GM18507 (cell line): ENCODE data around the gene MAML3.
A peak's percentile ranks its signal among the peaks of the same experiment; 100 is the strongest.

Source experiments
- DNase-seq: peaks from one replicate; pipeline ENCODE4 v3.0.0; 2011; ENCODE audit warnings: low read depth; ENCODE audit not compliant: insufficient read length; ENCODE audit errors: extremely low spot score
- FAIRE-seq: peaks from 2 replicates; lab custom pipeline; 2011; peaks lifted over from hg19 to GRCh38; lab: Jason Lieb, UNC

Gene MAML3

DNA sequence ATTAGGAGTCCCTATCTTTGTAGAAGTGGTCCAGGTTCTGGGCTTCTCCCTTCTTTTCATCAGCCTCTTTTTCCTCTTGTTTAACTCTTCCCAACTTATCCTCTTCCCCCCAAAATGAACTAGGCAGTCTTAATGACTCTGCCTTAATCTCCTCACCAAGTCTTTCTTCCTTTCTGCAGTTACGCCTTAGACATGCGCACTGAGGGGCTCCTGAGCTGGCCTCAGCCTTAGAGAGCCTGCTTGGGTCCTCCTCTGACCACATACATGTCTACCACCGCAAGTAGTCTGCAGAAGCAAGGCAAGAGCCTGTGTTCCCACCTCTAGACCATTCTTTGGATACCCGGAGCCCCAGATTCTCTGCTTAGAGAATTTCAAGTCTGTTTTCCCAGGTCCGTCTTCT lies 288.4 kb downstream of the MAML3 start:
- no peak for FAIRE-seq

DNA sequence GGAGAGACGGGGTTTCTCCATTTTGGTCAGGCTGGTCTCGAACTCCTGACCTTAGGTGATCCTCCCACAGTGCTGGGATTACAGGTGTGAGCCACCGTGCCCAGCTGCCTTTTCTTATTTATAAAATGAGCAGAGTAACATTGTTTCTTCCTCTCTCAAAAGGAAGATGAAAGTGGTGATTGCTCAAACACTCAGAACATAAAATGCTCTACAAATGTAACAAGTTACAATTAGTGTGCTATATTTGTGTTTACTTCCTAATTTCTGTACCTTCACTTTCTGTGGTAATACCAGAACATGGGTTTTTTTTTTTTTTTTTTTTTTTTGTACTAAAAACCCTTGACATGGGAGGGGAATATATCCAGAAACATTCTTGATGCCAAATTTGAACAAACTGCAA lies 290.5 kb downstream of the MAML3 start:
- FAIRE-seq, result no peak
- no peak for DNase-seq

More for the DNA sequence above, 288.4 kb downstream of the MAML3 start:
- no peak for DNase-seq

DNA sequence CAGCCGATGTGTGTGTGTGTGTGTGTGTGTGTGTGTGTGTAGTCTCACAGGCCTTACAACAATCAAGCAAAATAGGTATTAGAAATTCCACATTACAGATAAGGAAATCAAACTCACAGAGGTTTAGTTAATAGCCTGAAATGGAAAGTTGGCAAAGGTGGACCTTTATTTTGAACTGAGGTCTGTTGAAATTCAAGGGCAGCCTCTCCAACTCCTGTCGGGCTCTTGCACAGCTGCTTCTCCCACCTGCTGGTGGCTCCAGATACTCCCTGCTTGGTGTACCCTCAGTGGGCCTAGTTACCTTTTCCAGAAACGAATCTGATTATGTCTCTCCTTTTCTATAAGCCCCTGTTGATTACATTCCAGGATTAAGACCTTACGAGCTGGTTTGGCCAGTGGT lies 292.5 kb downstream of the MAML3 start:
- FAIRE-seq, result no peak
- no peak for DNase-seq

DNA sequence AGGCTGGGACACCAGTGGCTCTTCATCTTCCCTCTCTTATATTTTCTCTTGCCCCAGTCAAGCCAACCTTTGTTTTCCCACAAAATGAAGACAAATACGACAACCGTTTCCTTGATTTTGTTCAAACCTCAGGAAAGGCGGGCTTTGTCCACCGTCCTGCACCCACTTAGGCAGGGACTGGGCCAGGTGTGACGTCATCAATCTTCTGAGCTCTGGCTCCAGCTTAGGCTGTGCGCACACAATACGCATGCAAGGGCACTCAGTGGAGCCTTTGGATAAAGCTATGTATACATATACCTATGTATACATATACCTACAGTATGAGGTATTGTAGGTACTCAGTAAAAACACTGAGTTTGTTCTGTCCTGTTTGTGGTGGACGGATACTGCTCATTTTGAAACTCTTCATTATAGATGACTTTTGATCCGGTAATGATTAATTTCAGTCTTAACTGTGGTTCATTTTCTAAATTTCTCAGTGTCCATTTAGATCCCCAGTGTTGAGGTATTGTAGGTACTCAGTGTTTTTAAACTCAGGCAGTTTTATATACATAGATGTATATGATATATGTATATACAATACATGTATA lies 293.5 kb downstream of the MAML3 start:
- DNase-seq (no peak), FAIRE-seq (no peak)

- FAIRE-seq (no peak), DNase-seq (no peak)
These were observed 294.1 kb downstream of the MAML3 start for GRCh38 chr4:139859876-139860275.

DNA sequence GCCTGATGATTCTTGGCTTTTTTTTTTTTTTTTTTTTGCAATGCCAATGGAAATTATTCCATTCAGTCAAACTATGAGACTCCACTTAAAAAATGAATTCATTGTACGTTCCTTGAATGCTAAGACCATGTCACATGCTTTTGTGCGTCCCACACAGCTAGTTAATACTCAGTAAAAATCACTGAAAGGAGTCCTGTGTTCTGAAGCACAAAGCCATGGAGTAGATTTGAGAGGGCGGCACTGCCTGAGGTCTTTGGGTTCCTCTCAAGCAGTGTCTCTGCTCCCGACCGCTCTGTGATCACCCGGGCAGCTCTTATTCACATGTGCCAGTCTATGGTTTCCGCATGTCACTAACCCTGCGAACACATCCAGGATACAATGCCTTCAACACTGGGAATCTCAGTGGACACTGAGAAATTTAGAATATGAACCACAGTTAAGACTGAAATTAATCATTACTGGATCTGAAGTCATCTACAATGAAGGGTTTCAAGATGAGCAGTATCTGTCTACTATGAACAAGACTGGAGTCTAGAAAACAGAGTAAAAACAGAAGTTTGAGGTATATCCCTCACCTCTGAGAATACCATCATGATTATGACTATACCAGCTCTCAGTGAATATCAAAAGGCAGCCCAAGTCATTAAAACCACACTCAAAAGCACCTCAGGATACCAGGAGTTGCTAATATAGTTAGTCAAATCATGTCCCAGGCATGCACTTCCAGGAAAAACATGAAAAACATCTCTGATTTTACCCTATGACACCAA lies 295.4 kb downstream of the MAML3 start:
- FAIRE-seq (peak; percentile 69), DNase-seq (peak; percentile 22)

- FAIRE-seq (no peak), DNase-seq (no peak)
These were observed 296.0 kb downstream of the MAML3 start for GRCh38 chr4:139857977-139858376.

DNA sequence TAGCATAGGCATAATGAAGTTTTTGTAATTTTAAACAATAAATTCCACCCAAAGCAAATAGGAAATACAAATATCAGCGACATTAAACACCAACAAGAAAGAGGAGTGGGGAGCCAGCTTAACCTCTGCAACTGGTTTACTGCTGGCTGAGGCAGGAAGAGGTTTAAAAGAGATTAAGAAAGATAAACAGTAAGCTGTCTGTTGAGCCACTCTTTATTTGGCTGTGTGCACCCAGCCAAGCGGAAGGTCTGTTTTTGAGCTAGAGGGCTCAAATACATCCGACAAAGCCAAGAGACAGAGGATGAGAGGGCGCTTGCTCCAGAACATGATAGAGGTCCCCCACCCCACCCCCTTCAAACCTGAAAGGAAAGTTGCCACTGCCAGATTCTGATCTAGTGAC lies 297.0 kb downstream of the MAML3 start:
- FAIRE-seq (no peak), DNase-seq (no peak)

- FAIRE-seq (no peak), DNase-seq (no peak)
These were observed 299.1 kb downstream of the MAML3 start for GRCh38 chr4:139854668-139855403.

DNA sequence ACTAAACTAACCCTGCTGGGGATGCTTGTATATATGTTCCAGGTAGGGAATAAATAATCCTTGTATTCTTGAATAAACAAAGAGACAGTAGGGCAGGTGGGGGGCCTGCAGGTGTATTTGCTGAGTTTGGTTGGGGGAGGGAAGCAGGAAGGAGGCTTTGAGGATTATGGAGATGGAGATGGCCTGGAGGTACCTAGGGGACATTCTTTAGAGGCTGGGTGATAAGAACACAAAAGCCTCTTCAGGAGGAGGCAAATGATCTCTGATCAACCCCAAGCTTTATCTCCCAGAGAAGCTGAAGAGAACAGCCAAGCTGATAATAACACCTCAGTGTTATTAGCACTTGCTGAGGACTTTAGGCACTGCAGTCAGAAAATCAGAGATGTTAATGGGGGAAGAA lies 300.7 kb downstream of the MAML3 start:
- FAIRE-seq (no peak), DNase-seq (no peak)

- DNase-seq, result no peak
- no peak for FAIRE-seq
These were observed 301.2 kb downstream of the MAML3 start for GRCh38 chr4:139852612-139853269.

GRCh38 chr4:139851639-139852038 lies 302.3 kb downstream of the MAML3 start:
- FAIRE-seq (no peak), DNase-seq (no peak)

- DNase-seq, result no peak
- no peak for FAIRE-seq
These were observed 302.9 kb downstream of the MAML3 start for GRCh38 chr4:139851133-139851532.

GRCh38 chr4:139849219-139849618 lies 304.8 kb downstream of the MAML3 start:
- FAIRE-seq (no peak), DNase-seq (no peak)

- DNase-seq (no peak), FAIRE-seq (no peak)
These were observed 306.0 kb downstream of the MAML3 start for GRCh38 chr4:139848028-139848427.

- FAIRE-seq (no peak), DNase-seq (no peak)
These were observed 306.4 kb downstream of the MAML3 start for GRCh38 chr4:139847602-139848001.

- DNase-seq (no peak), FAIRE-seq (no peak)
These were observed 307.2 kb downstream of the MAML3 start for GRCh38 chr4:139846766-139847165.

DNA sequence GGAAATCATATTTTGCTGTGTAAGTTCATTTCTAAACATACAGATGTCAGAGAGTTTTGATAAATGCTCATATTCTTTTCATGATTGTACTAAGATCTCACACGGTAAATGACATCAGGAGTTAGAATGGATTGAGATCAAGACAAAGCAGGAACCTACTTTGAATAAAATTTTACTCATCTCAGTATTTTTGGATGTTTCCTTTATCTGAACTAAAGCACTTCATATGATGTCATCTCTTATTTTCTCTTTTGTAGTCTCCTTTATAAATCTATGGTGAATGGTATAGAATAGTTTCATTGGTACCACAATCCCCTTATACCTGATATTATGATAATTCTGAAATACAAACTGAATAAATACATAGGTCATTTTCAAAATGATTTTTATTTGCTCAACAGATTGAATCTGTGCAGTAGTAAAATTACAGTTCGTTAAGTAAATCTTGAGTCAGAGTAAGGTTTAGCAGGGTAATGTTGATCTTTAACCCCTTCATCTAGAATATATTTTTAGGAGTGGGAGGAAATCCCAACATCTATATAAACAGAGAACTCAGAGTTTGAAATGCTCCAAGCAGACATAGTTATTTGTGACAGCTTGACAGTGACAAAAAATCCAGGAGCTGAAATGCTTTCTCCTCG lies 308.4 kb downstream of the MAML3 start:
- DNase-seq, result no peak
- FAIRE-seq, result no peak

DNA sequence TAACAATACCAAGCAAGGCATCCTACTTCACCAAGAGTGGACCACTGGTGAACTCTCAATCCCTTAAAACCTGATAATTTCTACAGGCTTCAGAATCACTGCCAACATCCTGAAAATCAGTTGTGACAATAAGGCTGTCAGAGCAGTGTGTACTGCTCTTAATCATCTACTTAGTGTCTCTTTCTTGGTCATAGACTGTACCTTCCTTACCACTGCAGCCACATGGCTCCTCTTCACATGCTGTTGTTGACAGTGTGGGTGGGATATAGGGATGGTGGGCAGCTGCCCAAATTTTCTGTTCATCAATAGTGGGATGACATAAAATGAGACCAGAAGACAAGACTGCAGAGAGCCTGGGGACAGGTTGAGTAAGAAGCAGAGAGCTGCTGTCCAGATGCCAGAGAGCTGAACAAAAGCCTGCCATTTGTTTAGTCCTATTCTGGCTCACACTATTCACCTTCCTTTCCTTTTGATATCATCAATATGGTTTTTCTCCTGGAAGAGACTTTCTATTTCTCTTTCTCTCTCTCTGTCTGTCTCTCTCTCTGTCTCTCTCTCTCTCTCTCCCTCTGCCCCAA lies 309.4 kb downstream of the MAML3 start:
- no peak for FAIRE-seq

More for the DNA sequence above, 309.4 kb downstream of the MAML3 start:
- DNase-seq, result no peak
